Epithelial cell of proximal tubule (primary cell): ENCODE measurements around the gene PPIP5K1. TPM values are rescaled to one million over a fixed set of nuclear protein-coding genes. Genes with fewer than 3 reads are reported as not detected.
"Not testable (repeated sequence)": the region's sequence is repeated elsewhere in the genome, so short reads cannot be mapped to it uniquely, and the experiment has no call there.

Experiments used
- DNase-seq: peaks from one replicate; pipeline ENCODE4 v3.0.0-alpha.2; 2011; ENCODE audit warnings: low read depth
- H3K4me3 ChIP-seq: 2 replicates; pipeline ENCODE4 v1.5.1; 2011; ENCODE audit warnings: low read depth, mild to moderate bottlenecking, low read length
- total RNA-seq: library from RNA; depleted of rRNA; stranded (reverse); fragments of >200 nt; gene quantifications from 2 replicates; pipeline ENCODE4 v1.2.3, GENCODE V29; 2015
- TF ChIP-seq, protein P1 (sequence below): conservative IDR thresholded peaks from 2 replicates; pipeline ENCODE4 v1.5.1; 2012; ENCODE audit warnings: low read depth, mild to moderate bottlenecking, low read length

The PPIP5K1 gene
- 5.9 and 6.7 TPM in 2 replicates for total RNA-seq

DNA sequence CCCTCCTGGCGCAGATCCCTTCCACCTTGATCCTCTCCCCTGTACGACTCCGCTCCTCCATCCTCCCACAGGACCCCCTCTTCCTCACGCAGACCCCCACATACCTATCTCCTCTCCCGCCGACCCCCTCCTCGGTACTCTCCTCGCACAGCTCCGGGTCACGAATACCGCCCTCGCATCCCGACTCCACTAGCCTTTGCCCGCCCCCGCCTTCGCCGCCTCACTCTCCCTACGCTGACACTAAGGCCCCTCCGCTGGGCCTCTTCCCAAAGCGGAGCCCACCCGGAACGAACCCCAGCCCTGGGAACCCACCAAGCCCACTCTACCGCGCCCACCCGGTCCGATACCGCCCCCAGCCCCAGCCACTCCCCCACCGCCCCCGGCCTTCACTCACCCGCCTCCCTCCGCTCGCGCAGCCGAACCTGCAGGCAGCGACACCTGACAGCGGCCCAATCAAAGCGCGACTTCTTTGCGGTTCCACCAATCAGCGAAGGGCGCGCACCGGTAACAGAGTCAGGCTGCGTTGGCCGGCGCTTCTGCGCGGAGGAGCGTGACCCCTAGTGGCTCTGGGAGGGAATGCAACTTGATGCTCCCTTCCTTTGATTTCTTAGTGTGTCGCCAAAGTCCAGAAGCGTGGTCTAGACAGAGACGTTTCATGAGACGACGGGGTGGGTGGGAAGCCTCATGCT, at the start of gene PPIP5K1:
Gene PPIP5K1, minus strand, starts transcription at position 431 of the 689 bp plus-strand sequence. CDS start 5,704 bp downstream, outside the sequence.
- not testable (repeated sequence) for DNase-seq, H3K4me3 ChIP-seq

DNA sequence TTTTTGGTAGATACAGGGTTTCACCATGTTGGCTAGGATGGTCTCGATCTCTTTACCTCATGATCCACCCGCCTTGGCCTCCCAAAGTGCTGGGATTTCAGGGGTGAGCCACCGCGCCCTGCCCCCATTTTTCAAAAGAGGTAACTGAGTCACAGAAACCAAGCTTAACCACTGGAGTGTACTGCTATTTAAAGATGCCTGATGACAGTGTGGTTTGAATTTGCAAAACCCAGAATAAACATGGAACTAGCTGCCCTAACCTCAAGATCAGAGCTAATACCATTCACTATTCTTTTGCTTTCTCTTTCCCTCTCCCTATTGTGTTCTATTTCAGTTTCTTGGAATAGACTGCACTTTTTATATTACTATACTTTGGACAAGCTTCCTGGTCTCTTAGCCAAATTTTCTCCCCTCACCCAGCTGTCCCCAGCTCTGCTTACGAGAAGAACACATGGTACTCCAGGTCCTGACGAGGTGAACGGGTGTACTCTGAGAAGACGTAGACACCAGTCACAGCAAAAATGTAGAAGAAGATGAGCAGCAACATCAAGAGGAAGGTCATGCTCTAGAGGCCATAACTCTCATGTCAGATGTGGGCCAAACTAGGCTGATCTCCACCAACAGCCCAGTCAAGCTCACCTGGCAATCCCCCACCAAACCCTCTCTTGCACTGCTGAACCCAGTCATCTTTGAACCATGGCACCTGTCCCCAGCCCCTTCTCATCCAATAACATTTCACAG, 48.6 kb upstream of the PPIP5K1 start:
- DNase-seq, result not testable (repeated sequence)

GRCh38 chr15:43626937-43627336, 36.9 kb upstream of the PPIP5K1 start:
- not testable (repeated sequence) for DNase-seq, H3K4me3 ChIP-seq

More for the DNA sequence above, 48.6 kb upstream of the PPIP5K1 start:
- not testable (repeated sequence) for H3K4me3 ChIP-seq

GRCh38 chr15:43625106-43625505, 35.1 kb upstream of the PPIP5K1 start:
- DNase-seq, result no peak
- no peak overlapping the region for H3K4me3 ChIP-seq
- TF ChIP-seq, protein P1, sequence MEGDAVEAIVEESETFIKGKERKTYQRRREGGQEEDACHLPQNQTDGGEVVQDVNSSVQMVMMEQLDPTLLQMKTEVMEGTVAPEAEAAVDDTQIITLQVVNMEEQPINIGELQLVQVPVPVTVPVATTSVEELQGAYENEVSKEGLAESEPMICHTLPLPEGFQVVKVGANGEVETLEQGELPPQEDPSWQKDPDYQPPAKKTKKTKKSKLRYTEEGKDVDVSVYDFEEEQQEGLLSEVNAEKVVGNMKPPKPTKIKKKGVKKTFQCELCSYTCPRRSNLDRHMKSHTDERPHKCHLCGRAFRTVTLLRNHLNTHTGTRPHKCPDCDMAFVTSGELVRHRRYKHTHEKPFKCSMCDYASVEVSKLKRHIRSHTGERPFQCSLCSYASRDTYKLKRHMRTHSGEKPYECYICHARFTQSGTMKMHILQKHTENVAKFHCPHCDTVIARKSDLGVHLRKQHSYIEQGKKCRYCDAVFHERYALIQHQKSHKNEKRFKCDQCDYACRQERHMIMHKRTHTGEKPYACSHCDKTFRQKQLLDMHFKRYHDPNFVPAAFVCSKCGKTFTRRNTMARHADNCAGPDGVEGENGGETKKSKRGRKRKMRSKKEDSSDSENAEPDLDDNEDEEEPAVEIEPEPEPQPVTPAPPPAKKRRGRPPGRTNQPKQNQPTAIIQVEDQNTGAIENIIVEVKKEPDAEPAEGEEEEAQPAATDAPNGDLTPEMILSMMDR, result no peak

- not testable (repeated sequence) for DNase-seq, H3K4me3 ChIP-seq
Observed at GRCh38 chr15:43622068-43622799, 32.2 kb upstream of the PPIP5K1 start.

DNA sequence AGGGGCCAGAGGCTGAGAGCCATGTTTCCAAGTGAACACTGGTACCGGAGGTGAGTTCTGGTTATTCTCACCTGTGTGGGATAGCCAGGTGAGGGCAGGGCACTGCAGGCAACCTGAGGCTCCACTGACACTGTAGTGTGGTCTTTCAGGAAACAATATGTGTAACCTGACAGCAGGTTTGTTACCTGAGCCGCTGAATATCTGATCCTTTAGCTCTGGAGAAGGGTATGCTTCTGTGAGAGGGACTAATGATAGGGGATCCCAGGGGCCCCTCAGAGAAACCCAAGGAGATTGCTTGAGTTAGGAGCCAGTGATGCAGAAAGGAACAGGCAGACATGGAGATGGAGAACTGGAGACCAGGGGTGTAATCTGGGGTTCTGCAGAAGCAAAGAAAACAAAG, 28.7 kb upstream of the PPIP5K1 start, which contains the start of gene STRC:
Gene STRC, minus strand, starts transcription at position 101 of the 400 bp plus-strand sequence. Its CDS starts 78 bp downstream, at position 23.
- H3K4me3 ChIP-seq, DNase-seq: not testable (repeated sequence)

DNA sequence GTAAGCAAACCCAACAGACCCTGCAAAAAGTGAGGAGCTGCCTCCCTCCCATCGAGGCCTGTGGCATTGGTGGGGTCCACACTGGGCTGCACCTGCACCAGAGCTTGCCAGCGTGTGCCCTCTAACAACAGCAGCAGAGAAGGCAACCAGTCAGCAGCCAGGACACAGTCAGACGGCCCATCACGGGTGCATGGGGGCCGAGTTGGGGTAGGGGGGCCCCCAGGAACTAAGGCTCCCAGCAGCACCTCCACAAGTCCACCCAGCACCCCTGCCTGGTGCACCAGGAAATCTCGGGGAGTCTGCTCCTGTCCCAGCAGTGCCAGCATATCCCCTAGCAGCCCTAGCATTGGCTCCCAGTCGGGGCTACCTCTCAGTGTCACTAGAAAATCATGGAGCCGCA, 27.7 kb upstream of the PPIP5K1 start:
- H3K4me3 ChIP-seq, DNase-seq: not testable (repeated sequence)

DNA sequence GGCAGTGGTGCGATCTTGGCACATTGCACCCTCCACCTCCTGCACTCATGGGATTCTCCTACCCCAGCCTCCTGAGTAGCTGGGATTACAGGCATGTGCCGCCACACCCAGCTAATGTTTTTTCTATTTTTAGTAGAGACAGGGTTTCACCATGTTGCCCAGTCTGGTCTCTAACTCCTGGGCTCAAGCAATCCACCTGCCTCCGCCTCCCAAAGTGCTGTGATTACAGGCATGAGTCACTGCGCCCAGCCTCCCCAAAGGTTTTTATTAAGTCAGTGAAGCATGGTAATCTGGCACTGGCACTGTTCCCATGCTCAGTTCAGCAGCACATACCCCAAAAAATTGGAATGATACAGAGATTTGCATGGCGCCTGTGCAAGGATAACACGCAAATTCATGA, 12.2 kb upstream of the PPIP5K1 start:
- DNase-seq, H3K4me3 ChIP-seq: not testable (repeated sequence)

- not testable (repeated sequence) for DNase-seq
Observed at GRCh38 chr15:43600200-43600599, 10.2 kb upstream of the PPIP5K1 start.

DNA sequence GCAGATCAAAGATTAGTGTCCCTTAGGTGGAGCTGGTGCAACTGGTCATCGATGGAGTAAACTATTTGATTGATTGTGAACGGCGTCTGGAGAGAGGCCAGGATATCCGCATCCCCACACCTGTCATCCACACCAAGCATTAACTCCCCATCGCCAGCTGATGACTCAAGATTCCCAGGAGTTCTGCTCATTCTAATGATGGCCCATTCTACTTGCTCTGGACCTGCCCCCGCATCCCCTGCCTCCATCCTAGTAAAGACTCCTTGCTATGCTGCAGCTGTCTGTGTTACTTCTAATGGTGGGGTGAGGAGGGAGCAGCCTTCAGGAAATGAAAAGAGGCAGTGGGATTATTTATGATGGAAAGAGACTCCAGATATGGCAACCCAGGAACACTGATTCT, 9.1 kb upstream of the PPIP5K1 start:
- DNase-seq, H3K4me3 ChIP-seq: not testable (repeated sequence)

More at GRCh38 chr15:43600200-43600599, 10.2 kb upstream of the PPIP5K1 start:
- not testable (repeated sequence) for H3K4me3 ChIP-seq

DNA sequence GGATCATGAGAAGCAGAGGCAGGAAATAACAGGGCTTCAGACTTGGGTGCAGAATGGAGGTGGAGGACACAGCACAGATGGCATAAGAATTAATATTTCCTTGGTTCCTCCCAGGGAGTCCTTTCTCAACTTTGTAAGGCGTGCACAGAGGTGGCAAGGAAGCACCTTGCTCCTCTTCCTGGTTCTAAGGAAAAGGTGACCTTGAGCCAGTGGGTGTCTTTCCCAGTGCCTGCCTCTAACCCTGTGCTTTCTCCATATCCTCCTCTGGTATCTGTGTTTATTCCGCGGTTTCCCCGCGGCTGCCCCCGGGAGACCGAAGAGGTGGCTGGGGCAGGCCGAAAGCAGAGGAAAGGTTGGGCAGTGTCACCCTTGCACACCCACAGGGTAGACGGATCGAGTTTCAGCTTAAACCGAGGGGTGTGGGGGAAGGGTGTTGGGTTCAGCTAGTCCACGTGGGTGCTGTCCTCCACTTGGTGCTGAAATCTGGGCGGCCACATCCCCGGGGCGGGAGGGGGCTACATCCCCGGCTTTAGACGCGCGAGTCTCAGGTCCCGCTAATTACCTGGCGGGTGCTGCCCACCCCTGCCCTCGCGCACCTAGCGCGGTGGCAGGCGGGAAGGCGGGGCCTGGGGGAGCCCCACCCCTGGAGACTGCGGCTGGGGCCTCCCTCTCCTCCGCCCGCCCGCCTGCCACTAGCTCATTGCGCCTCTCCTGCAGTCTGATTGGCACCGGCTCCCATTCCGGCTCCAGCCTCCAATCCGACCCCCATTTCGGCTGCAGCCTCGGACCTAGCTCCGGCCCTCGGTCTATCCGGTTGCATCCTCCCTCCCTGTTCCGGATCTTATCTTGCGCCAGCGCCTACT, 3.6 kb upstream of the PPIP5K1 start, which contains the start of gene CKMT1B:
Gene CKMT1B, plus strand, starts transcription at position 700 of the 863 bp plus-strand sequence. CDS start 192 bp downstream, outside the sequence.
- H3K4me3 ChIP-seq, DNase-seq: not testable (repeated sequence)

DNA sequence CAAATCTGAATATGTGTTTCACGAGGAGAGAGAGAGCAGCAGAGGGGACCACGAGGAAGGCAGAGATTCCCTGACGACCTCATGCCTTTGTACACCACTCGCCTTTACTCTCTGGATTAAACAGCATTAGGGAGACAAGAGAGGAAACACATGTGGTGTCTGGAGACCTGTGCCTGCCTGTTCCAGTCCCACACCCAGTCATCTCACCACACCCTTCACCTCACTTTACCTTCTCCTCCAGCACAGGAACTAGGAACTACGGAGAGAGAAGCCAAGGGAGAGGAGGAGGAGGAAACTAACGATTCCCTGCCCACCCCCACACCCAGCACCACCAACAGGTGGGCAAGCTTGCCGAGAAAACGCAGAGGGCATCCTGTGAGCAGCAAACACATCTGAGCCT, 2.8 kb upstream of the PPIP5K1 start:
- H3K4me3 ChIP-seq, DNase-seq: not testable (repeated sequence)

GRCh38 chr15:43574607-43575006, 15.4 kb downstream of the PPIP5K1 start:
- not testable (repeated sequence) for H3K4me3 ChIP-seq, DNase-seq

DNA sequence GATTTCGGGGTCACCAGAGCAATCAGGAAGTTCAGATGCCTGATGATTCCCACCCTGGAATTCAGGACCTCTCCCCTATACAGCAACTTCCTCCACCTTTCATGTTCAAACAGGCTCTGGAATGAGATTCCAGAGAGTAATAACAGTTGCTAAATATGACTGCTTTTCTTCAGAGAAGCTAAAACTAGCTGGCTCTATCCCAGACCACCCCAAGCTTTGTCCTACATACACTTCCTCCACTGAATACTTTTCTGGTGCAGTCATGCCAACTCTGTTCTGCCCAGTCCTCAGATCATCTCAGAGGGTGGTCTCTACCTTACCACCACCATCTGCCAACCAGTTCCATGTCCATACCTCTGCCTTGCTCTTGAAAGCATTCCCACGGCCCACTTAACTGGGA, 23.4 kb downstream of the PPIP5K1 start:
- H3K4me3 ChIP-seq, DNase-seq: not testable (repeated sequence)

DNA sequence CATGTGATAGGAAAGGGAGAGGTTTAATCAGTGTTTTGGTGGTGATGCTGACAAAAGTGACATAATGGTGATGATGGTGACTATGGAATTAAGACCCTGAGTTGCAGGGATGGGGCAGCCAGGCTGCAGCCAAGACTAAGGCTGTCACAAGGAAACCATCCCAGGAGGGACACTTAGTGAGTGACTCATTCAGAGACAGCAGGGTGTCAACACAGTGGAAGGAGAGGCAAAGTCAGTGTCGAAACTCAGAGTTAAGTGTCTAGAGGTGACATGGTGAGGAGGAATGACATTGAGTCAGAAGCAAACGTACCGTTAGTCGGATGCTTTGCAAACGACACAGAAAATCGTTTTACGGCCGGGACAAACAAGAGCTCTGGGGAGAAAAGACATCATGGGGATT, 26.2 kb downstream of the PPIP5K1 start:
- not testable (repeated sequence) for H3K4me3 ChIP-seq, DNase-seq

- not testable (repeated sequence) for DNase-seq, H3K4me3 ChIP-seq
Observed at GRCh38 chr15:43562753-43563152, 27.3 kb downstream of the PPIP5K1 start.
